H54 (cell line): Measurements from ENCODE around the gene GRIN2A.

Source experiments
- DNase-seq: peaks from one replicate; pipeline ENCODE4 v3.0.0; 2011; ENCODE audit warnings: low spot score, mixed read lengths; ENCODE audit not compliant: insufficient read length
- FAIRE-seq: peaks from 3 replicates; lab custom pipeline; 2011; peaks lifted over from hg19 to GRCh38; lab: Jason Lieb, UNC
- POLR2A ChIP-seq: IDR thresholded peaks from 2 replicates; pipeline ENCODE4 v1.6.1; 2011; ENCODE audit warnings: low read depth, mild to moderate bottlenecking, low read length

GRIN2A gene

DNA sequence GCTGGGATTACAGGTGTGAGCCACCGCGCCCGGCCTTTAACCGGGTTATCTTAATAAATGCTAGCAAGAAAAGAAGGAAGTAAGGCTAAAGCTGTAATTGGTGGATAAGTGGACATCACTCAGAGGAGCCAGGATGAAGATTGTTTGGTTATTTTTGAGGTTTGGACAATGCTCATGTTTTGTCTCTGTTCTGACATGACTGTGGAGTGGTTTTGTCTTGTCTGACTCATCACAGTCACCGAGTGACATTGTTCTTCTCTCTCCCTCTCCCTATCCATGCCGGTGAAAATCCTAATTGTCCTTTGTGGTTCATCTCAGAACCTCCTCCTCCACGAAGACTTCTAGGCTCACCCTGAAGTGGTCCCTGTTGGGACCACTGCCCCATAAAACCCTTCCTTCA is 23.5 kb upstream of the GRIN2A start:
- DNase-seq (no peak), FAIRE-seq (no peak)
- TF ChIP-seq POLR2A: no peak

GRCh38 chr16:10202649-10203048 is 20.4 kb upstream of the GRIN2A start:
- no peak for TF ChIP-seq POLR2A
- DNase-seq (no peak), FAIRE-seq (no peak)

DNA sequence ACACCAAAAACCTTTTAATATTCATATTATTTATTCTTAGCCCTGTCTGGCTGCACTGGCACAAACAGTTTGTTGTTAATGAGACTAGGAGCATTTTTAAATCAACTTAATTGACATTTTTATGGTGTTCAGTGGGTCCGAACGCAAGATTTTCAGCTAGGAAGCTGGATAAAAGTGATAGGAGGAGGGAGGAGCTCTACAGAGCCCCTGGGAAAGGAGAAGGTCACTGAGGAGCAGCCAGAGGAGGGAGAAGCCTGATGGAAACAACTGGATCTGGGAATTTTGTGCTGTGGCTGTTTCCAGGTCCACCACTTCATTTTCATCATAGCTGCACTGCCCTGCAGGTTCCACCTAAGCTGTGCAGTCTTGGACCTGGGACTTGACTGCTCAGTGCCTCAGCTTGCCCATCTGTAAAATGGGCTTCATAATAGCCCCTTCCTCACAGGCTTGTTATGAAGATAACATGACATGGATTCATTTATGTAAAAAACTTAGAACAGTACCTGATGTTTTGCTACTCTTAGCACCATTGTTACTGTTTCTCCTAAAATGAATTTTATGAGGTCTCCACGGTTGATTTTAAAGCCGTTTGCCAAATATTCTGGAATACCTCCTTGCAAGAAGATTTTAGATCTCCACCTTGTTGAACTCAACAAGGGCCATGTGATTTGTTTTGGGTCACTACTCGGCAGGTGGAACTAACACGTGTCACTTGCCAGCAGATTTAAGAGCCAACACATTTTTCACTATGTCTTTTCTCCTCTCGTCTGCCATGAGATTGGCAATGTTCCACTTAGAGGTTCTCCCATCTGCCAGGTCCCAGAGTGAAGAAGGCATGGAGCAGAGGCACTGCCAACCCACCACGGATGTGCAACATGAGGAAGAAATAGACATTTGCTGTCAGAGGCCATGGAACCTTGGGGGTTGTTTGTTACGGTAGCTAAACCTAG is 18.7 kb upstream of the GRIN2A start:
- DNase-seq (no peak), FAIRE-seq (no peak)
- no peak for TF ChIP-seq POLR2A

- FAIRE-seq (no peak), DNase-seq (no peak)
- no peak for TF ChIP-seq POLR2A
Measured at GRCh38 chr16:10196999-10197398, 14.8 kb upstream of the GRIN2A start.

DNA sequence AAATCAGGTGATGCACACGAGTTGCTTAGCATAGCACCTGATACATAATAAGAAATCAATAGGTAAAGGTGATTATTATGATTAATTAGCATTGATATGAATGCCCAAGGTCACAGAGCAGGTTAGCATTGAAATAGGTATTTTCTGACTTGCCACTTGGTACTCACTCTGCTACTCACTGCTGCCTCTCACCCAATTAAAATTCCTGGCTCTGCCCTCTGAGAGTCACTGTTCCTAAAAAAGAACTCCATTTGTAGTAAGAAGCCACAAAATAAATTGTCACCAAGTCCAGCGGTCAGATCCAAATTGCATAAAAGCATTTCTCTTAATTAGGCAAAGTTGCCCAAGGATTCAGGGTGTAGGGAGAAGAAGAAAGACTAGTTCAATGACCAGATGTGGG is 8.9 kb upstream of the GRIN2A start:
- FAIRE-seq (no peak), DNase-seq (no peak)
- TF ChIP-seq POLR2A: no peak

- no peak for TF ChIP-seq POLR2A
- FAIRE-seq (no peak), DNase-seq (no peak)
Measured at GRCh38 chr16:10189861-10190390, 7.7 kb upstream of the GRIN2A start.

GRCh38 chr16:10188236-10188635 is 6.0 kb upstream of the GRIN2A start:
- no peak for FAIRE-seq

DNA sequence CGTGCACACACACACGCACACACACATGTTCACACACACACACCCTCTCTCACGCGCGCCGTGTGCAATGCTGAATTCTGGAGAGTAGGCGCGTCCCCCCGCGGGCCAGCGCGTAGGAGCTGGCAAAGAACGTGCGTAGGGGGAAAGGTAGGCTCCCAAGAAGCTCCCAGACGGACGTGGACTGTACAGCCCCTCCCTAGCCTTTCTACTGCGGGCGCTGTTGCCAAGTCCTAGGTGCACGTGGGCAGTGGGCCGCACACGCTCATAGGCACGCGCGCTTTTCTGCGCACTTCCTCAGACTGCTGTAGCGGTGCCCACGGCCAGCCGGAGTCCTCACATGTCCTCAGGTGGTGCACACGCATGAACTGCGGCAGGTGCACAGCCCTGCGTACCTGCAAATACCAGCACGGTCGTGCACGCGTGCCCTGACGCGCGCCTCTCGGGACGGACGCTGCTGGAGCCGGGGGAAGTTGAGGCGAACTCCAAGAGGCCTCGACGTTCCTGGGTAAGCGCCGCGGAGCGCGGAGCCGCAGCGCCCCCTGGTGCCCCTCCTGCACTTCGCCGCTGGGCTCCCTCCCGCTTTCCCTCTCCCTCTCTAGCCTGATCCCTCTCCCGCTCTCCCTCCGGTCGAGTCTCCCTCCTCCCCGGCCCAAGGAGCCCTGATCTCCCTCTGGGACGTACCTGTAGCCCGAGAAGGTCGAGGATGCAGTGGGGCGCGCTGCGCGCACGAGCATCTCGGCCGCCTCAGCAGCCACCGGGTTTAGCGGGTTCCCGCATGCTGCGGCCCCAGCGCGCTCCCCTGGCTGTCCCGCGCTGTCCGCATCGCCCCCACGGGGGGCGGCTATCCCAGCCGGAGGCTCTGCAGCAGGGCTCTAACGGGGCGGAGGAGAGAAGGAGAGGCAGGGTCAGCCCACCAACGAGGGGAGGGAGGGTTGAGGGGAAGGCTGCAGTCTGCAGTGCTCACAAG is 749 bp downstream of the GRIN2A start:
- FAIRE-seq: no peak

More at GRCh38 chr16:10188236-10188635, 6.0 kb upstream of the GRIN2A start:
- DNase-seq: no peak
- no peak for TF ChIP-seq POLR2A

GRCh38 chr16:10180771-10181163 is 1.5 kb downstream of the GRIN2A start:
- no peak for DNase-seq
- FAIRE-seq: no peak
- TF ChIP-seq POLR2A: no peak

More for the DNA sequence above, 749 bp downstream of the GRIN2A start:
- no peak for TF ChIP-seq POLR2A
- DNase-seq: peak; percentile 61

GRCh38 chr16:10180042-10180770 is 2.0 kb downstream of the GRIN2A start:
- TF ChIP-seq POLR2A: no peak
- FAIRE-seq: no peak
- DNase-seq: no peak

- FAIRE-seq (no peak), DNase-seq (no peak)
- no peak for TF ChIP-seq POLR2A
Measured at GRCh38 chr16:10178526-10178925, 3.7 kb downstream of the GRIN2A start.

- DNase-seq (no peak), FAIRE-seq (no peak)
- no peak for TF ChIP-seq POLR2A
Measured at GRCh38 chr16:10178080-10178479, 4.1 kb downstream of the GRIN2A start.

- FAIRE-seq: no peak
- peak; percentile 37 for DNase-seq
- TF ChIP-seq POLR2A: no peak
Measured at GRCh38 chr16:10172848-10173655, 9.2 kb downstream of the GRIN2A start.
